GM12874 (cell line): ENCODE data around the gene MGP.

Experiments
- CTCF ChIP-seq: IDR thresholded peaks from 2 replicates; pipeline ENCODE4 v1.5.1; 2011; ENCODE audit warnings: low read depth, mild to moderate bottlenecking, control low read depth, low read length, moderate library complexity; ENCODE audit not compliant: insufficient read depth

MGP gene

GRCh38 chr12:14902465-14902864 lies 16.8 kb upstream of the MGP start:
- TF ChIP-seq CTCF, result no peak

- no peak for TF ChIP-seq CTCF
Observed at GRCh38 chr12:14901228-14901562, 15.5 kb upstream of the MGP start.

GRCh38 chr12:14900521-14901227 lies 15.0 kb upstream of the MGP start:
- no peak for TF ChIP-seq CTCF

GRCh38 chr12:14896521-14897169 lies 11.0 kb upstream of the MGP start:
- TF ChIP-seq CTCF, result no peak

- TF ChIP-seq CTCF, result no peak
Observed at GRCh38 chr12:14893506-14894250, 8.0 kb upstream of the MGP start.

GRCh38 chr12:14892726-14893505 lies 7.3 kb upstream of the MGP start:
- no peak for TF ChIP-seq CTCF

GRCh38 chr12:14890701-14891100 lies 5.0 kb upstream of the MGP start:
- TF ChIP-seq CTCF, result no peak
